GM19324 (cell line): Measurements from ENCODE around the gene SIPA1.

Experiments
- ATAC-seq: cut with Tn5 transposase; IDR thresholded peaks from one replicate; pipeline ENCODE4 v1.9.1; 2021; ENCODE audit warnings: mild to moderate bottlenecking, moderate library complexity; ENCODE audit not compliant: unreplicated experiment, low FRiP score

Gene SIPA1

DNA sequence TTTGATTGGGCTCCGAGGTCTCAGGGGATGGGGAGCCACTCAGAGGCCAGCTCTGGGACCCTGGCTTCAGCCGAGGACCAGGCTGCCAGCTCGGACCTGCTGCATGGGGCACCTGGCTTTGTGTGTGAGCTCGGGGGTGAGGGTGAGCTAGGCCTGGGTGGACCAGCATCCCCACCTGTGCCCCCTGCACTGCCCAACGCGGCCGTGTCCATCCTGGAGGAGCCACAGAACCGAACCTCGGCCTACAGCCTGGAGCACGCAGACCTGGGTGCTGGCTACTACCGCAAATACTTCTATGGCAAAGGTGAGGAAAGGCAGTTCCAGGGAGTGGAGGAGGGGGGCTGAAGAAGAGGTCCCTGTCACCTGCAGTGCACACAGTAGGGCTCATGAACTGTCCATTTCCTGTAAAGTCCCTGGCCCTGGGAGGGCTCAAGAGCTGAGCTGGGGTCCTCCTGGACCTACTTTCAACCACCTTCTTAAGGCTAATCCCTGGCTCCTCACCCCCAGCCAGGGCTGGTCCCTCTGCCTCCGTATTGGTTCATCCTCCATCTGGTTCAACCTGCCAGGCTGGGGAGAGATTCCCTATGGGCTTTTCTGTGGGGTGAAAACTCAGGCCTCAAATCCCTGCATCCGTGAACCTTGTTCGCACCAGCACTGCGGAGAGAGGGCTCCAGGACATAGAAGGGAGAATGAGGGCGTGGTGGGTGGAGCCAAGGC is 3.6 kb downstream of the SIPA1 start:
- no peak for ATAC-seq

DNA sequence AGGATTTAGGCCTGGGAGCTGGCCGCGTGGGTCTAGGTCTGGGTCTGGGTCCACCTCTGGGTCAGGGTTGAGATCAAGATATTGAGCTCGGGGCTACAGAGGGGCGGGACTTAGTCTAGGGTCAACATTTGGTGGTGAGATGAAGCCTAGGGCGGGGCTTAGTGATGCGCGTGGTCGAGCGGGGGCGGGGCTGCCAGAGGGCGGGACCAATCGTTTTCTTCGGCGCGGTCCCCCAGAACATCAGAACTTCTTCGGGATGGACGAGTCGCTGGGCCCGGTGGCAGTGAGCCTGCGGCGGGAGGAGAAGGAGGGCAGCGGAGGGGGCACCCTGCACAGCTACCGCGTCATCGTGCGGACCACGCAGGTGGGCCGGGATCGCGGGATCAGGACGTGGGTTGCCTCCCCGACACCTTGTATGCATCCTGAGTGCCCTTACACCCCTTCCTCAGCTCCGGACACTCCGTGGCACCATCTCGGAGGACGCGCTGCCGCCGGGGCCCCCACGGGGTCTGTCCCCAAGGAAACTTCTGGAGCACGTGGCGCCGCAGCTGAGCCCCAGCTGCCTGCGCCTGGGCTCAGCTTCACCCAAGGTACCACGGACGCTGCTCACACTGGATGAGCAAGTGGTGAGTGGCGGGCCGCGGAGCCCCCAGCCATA is 4.2 kb downstream of the SIPA1 start:
- no peak for ATAC-seq

DNA sequence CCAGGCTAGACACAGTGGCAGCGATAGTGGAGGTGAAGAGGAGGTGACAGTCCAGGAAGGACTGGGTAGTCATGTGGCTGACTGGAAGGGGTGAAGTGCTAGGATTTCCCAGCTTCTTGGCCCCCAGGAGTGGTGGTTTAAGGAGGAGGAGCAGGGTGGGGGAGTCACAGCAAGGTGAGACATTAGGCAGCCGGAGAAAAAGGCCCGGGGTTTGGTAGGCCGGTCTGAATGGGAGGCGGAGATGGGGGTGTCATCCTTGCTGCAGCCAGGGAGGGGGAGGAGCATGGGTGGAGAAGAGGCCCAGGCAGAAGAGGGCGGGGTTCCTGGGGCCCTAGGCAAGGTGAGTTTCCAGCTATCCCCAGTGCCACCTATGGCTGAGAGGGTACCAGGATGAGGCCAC is 6.1 kb downstream of the SIPA1 start:
- ATAC-seq: no peak

DNA sequence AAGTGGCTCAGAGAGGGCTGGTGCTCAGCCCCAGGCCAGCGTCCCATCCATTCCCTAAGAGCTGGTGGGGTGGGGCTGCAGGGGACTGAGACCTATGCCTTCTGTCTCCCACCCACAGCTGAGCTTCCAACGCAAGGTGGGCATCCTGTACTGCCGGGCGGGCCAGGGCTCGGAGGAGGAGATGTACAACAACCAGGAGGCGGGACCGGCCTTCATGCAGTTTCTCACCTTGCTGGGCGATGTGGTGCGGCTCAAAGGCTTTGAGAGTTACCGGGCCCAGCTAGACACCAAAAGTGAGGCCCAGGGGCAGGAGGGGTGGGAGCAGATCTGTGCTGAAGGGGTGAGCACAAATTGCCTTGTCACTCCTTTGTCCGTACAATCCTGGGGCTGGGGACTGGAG is 6.9 kb downstream of the SIPA1 start:
- no peak for ATAC-seq

DNA sequence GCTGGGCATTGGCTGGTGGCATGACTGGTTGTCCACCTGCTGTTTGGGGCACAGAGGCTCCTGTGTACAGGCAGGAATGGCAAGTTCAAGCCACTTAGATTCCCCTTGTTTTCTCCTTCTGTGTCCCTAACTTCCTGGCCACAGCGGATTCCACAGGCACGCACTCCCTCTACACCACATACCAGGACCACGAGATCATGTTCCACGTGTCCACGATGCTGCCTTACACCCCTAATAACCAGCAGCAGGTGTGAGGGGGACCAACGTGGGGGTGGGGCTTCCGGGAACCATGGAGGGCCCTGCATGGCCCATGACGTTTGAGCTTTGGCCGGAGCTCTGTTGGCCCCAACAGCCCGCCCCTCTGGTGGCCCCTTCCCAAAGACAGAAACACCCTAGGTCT is 7.8 kb downstream of the SIPA1 start:
- ATAC-seq: no peak

DNA sequence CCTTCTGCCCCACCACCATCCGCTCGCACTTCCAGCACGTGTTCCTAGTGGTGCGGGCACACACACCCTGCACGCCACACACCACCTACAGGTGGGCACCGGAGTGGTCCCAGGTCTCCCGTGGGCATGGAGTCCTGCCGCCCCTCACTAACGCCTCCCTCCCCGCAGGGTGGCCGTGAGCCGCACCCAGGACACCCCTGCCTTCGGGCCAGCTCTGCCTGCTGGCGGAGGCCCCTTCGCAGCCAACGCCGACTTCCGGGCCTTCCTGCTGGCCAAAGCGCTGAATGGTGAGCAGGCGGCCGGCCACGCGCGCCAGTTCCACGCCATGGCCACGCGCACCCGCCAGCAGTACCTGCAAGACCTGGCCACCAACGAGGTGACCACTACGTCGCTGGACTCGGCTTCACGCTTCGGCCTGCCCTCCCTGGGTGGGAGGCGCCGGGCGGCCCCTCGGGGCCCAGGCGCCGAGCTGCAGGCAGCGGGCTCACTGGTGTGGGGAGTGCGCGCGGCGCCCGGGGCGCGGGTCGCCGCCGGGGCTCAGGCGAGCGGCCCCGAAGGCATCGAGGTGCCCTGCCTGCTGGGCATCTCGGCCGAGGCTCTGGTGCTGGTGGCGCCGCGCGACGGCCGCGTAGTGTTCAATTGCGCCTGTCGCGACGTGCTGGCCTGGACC is 8.5 kb downstream of the SIPA1 start:
- ATAC-seq: no peak

DNA sequence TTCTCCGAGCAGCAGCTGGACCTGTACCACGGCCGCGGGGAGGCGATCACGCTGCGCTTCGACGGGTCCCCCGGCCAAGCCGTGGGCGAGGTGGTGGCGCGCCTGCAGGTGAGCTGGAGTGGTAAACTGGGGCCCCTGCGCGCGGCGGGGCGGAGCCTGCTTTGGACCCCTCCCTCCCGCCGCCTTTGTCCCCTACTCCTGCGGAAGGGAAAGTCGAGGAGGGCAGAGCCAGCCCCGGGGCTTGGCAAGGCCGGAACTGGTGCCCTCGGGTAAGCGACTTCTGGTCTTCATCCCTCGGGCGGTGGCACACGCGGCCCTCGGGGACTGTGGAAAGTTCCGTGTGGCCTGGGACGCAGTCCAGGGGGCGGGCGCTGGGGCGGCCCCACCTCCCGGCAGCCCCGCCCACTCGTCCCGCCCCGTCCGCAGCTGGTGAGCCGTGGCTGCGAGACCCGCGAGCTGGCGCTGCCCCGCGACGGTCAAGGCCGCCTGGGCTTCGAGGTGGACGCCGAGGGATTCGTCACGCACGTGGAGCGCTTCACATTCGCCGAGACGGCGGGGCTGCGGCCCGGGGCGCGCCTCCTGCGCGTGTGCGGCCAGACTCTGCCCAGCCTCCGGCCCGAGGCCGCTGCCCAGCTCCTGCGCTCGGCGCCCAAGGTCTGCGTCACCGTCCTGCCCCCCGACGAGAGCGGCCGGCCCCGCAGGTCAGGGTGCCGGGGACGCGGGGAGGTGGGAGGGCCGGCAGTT is 9.2 kb downstream of the SIPA1 start:
- ATAC-seq: no peak

DNA sequence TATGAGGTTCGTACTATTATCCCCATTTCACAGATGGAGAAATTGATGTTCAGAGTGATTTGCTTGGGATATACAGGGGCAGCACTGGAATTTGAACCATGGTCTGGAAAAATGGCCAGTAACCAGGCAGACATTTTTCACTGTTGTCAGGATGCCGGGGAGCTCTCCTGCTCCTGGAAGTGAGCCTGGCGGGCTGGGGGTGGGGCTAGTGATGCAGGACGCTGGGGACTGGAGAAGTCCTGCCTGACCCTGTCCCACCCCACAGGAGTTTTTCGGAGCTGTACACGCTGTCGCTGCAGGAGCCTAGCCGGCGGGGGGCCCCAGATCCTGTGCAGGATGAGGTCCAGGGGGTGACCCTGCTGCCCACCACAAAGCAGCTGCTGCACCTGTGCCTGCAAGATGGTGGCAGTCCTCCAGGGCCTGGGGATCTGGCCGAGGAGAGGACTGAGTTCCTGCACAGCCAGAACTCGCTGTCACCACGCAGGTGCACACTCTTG is 11.1 kb downstream of the SIPA1 start:
- no peak for ATAC-seq

DNA sequence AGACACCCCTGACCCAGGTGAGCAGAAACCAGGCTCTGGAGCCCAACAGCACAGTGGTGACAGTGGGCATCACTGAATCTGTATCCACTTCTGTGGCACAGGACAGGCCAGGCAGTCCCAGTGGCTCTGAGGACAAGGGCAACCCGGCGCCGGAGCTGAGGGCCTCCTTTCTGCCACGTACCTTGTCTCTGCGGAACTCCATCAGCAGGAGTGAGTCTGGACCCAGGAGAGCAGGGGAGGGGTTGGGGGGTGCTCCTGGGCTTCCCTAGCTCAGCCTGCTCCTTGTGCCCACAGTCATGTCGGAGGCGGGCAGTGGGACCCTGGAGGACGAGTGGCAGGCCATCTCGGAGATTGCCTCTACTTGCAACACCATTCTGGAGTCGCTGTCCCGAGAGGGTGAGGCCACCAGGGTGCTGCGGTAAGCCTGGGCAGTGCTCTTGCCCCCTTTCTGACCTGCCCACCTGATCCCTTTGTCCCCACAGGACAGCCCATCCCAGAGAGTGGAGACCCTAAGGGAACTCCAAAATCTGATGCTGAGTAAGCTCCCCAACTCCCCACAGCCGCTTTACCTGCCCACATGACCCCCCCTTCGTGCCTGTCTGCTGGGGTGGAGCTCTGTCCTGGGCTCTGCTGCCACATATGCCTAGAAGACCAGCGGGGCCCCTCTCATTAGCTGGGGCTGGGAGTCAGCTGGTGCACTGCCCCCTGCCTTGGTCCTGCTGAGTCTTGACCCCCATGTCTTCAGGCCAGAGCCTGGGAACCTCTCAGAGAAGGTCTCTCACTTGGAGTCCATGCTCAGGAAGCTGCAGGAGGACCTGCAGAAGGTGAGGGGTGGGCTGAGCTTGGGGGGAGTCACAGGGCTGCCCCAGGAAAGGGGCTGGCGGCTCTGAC is 12.0 kb downstream of the SIPA1 start:
- no peak for ATAC-seq

DNA sequence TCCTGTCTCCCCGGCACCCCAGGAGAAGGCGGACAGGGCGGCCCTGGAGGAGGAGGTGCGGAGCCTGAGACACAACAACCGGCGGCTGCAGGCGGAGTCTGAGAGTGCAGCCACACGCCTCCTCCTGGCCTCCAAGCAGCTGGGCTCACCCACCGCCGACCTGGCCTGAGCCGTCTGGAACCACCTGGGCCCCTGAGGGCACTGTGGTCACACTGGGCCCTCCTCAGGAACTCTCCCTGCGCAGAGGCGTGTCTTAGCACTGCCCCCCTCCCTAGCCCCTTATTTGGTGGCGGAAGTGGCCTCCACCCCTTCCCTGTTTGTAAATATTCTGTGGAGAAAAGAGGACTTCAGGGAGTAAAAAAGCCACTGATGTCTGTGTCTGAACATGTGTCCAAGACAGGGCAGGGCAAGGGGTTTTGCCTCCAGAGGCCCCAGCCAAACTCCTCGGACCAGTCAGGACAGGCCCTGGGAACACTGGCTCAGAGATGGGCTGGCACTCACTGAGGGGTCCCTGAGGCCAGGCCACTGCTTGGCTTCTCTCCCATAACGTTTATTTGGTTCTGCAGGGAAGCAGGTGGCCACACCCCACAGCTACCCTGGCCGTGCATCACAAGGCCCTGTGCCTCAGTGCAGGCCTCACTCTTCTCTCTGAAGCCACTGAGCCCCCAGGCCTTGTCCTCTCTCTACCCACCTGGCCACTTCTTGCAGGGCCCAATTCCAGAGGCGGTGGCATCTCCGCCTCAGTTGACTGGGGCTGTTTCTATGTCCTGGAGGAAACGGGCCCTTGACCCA is 12.8 kb downstream of the SIPA1 start:
- no peak for ATAC-seq

DNA sequence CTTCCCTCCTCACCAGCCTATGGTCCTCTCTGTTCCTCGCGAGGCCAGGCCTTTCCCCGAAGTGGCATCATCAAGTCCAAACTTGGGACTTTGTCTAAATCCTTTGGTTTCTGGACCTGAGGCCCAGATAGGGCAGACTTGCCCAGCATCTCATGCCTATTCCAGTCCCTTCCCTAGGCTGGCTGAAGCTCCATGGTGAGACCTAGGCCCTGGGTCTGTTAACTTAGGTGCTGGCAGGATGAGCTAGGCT is 13.4 kb downstream of the SIPA1 start:
- ATAC-seq: no peak

DNA sequence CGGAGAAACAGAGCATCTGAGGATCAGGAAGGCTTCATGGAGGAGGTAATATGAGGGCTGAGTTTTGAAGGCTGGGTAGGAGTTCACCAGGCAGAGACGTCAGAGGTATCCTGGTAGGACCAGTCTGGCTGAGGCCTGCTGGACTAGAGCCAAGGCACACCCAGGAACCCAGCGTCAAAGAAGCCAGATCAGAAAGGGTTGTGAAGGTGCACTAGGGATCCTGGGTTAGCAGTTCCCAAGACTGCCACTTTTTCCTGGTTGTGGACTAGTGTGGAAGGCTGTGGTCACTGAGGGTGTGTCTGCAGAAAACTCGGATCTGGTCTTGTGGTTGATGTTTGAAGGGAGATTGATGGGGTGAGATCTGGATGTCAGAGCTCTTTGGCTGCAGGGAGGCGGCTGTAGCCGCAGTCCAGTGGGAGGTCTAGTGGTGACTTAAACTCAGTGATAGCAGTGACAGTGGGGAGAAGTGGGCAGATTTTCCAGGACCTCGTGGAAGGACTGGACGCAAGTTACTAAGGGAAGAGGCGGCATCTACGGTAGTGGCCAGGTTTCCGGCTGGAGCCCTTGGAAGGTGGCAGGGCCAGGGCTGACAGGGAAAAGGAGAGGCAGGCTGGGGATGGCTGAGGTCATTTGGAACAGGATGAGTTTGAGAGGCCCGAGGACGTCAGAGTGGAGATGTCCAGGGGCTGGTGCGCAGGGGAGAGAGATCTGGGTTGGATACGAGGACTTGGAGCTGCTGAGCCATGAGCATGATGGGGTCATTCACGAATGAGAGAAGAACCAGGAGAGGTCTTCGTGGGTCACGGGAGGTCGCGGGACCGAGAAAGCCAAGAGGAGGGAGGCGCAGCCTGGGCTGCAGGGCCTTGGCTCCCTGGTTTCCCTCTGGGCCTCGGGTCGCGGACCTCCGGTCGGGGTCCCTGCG is 13.9 kb downstream of the SIPA1 start:
- no peak for ATAC-seq

DNA sequence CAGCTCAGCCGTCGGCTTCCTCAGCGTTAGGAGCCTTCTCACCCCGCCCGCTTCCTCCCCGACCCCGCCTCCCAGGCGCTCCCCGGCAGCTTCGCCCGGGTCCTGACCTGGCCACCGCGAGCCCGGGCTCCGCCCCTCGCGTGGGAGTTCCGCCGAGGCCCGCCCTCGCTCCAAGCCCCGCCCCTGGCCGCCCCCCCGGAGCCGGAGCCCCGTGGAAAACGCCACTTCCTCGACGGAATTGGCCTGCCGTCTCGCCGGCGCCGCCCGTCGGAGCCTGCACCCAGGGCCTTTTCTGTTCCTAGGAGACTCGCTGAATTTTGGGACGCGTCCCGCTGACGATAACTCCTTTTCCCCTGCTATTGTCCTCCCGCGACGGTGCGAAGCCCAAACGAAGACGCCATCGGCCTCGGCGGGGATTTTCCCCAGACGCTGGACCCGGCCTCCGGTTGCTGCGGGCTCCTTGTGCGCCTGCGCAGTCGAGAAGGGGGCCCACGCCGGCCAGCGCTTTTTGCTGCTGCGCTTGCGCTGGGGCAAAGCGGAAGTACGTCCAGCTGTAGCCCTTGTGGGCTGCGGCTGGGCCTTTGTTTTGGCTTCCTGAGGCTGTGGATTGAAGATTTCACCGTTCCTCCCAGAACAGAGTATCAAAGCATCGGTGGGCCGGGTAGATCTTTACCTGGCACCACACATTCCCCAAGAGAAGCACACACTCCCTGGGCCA is 14.8 kb downstream of the SIPA1 start:
- peak; percentile 88 for ATAC-seq

DNA sequence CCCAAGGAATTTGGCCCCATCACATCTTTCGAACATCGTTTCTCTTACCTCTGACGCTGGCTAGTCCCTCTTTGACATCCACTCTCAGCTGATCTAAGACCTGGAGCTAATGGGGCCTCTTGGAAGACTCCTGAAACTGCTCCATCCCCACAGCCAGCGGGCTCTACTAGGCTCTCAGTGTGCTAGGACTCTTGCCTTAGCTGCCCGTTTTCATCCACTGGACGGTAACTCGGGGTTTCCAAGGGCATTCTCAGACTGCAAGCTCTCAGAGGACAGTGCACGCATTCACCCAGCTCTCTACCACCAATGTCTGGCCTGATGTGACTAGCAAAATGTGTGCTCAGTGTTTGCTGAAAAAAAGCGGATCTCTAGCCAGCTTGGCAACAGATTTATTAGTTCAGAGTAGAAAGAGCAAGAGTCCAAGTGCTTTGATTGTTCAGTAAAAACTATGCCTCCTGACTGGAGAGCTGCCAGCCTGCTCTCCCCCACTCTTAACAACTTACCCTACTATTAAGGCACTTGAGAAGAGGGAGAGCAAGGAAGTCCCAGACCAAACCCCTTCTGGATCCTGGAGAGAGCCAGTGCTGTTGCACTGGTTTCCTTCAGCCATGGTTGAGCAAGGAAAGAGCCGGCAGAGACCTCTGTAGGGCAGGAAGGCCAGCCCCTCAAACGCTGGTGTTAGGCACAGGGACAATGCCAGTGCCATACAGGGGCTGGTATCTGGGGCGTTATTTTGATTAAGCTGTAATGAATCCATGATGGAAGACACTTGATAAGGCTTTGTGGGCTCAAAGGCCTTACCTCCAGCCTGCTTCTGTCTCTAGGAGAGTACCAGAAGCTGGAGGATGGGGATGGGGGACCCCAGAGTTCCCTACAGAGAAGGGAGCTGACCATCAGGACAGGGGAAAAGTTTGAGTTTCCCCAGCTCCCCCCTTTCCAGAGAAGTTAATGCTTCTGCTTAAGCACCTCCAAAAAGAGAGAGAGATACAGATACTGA is 15.6 kb downstream of the SIPA1 start:
- no peak for ATAC-seq

DNA sequence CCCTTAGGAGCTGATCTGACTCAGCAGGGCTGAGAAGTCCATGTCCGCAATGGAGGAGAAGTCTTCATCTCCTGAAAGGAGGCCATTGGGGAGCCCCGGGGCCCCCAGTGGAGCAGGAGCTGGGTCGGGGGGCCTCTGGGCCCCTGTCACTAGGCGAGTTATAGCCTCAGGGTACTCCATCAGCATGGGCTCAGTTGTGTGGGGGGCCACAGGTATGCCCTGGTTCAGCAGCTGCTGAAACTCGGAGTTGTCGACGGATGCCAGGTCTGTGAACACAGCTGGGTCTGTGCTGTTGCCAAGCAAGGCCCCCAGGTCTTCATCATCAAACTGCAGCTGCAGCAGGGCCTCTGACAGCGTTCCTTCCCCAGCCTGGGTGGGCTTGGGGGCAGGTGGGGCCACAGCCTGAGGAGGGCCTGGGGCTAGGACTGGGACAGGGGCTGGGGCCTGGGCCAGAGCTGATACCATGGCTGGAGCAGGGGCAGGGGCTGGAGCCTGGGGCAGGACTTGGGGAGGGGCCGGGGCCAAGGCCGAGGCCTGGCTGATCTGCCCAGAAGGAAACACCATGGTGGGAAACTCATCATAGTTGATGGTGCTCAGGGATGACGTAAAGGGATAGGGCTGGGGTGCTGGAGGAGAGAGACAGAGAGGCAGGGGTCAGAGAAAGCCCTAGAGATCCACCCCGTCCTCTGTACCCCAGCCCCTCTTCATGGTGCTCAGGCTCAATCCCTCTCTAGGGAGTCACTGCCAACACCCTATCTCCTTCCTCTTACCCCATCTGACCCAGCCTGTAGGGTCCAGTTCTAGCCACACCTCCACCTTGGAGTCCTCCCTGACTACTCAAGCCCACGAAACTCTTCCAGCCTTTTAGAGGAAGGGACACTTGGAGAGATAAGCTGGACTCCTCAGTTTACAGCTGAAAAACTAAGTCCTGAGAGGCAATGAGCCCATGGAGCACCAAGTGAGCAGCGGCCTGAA is 16.8 kb downstream of the SIPA1 start:
- ATAC-seq: no peak
